NCI-H187 (cell line): Measurements from ENCODE around the gene ECD.

Experiments used
- DNase-seq, 2 experiments: peaks; one replicate each; lab custom pipeline; 2025; lab: John Stamatoyannopoulos, UW

The ECD gene

DNA sequence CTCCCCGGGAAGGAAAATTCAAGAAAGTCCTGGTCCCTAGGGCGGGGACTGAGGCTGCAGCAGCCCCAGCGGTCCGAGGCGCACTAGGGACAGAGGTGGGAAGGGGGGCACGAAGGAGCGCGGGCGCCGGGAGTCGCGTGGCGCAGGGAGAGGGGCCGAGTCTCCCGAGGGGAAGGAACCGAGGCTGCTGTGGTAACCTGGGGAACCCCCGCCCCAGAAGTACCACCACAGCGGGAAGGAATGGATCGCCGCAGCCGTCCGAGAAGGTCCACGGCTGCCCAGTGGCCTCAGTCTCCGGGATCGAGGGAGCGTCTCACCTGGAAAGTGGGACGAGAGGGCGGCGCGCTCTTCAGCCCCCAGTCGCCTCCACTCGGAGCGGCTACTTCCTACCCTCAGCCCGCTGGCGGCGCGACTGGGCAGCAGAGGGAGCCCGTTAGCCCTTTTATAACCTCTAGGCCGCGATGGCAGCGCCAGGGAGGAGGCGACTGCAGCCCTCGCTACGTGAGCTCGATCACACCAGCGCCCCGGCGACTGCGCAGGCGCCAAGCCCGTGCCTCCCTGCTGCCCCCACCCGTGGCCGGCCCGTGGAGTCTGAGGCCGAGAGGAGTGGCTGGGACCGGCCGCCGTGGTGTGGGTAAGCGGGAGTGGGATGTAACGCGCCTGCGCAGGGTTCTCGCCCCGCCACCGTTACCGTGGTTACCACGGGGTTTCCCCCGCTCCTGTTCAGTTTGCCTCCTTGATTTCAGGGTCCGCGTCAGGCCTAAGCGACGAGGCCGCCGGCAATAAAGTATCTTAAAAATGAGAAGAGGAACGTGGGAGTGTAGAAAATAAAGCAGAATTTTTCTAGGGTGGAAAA is 71.1 kb downstream of the ECD start, which contains the start of gene P4HA1:
Gene P4HA1, minus strand, starts transcription at position 418 of the 856 bp plus-strand sequence. CDS start 21,983 bp downstream, outside the sequence.
- DNase-seq = peak; percentile 67 to 72

DNA sequence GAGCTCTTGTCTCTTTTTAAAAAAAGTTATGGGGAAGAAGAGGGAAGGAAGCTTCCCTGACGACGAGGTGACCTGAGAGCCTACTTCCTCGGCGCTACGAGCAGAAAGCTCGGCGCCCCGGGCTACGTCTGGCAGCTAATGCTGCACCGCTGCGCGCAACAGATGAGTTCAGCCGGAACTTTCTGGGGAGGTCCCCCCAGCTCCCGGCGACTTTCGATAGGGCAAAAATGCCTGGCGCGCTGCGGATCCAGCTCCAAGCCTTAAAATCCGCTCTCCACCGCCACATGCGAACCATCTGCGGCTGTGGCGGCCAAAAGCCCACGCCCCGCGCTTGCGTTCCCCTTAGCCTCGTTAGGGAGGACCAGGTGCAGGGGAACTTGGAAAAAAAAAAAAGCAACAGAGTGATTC is 71.8 kb downstream of the ECD start:
- peak in 1 of 2 experiments; percentile 42 for DNase-seq

DNA sequence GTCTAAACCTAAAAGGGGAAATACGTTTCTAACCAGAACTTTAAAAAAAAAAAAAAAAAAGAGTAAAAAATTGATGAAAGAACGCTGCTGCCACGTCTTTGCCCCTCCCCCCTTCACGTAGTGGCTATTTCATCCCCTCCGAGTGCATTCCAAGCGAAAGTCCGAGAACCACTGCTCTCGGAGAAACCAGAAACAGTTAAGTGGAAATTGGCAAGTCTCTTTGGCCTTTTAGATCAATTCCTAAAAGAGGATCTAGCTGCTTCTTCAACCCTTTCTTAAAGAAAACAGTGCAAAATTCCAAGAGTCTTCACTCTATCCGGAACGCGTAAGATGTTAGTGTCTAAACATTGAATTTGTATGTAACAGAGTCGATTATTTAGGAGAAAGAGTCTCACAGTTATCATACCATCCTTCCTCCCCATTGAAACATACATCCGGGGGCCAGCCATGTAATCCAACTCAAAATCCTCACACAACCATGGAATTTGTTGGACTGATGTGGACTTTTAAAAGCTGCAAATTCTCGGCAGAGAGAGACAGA is 72.3 kb downstream of the ECD start:
- no peak for DNase-seq

DNA sequence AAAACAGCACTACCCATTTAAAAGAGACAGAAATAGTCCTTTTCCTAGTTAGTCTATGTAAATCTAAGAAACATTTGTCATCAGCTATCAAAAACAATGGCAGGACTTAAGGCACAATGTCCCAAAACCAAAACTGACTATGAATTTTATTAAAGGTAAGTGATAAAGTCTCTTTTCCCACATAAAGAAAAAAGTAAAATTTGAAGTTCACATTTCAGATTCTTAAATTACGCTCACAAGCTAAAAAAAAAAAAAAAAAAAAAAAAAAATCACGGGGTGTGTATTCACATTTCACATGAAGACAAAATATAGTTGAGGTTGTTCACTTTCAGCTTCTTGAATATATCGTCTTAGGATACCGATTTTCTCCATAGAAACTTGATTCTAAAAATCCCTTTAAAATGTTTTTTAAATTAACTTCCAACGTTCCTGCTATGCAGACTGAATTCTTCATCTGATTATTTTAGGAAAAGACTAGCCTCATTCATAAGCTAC is 72.8 kb downstream of the ECD start:
- DNase-seq = no peak

DNA sequence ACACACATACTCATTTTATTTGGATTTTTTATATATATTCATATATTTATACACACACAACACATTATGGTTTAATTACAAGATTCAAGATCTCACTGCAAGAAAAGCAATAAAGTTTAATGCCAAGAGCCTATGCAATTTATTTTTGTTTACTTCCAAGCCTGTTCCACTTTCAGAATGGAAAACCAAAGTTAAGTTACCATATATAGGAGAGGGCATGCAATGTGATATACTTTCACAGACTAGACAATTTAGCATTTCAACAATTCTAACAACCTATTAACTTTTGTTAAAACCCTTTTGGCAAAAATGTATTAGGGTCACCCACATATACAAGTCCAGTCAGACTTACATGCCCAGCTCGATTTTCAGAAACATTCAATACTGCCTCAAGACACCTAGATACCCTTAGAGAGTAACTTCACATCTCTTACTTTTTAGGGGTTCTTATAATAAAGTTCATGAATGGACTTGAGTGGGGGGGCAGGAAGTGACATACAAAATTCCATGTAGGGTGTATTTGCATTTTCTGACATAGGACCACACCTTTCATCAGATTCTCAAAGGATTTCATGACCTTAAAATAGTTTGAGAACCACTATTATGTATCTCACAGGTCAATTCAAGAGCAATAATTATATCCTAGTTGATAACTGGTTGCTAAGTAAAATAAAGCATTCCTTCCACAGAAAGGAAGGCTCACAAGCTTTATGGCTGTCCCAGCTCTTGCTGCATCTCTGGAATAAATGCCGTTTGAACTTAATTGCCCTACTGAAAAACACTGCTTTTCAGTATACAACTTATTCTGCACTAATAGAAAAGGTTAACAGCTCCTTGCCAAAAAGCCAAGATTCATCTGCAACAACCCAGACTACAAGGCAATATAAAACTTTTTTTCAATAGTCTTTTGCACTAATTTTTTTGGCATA is 73.6 kb downstream of the ECD start:
- no peak for DNase-seq

DNA sequence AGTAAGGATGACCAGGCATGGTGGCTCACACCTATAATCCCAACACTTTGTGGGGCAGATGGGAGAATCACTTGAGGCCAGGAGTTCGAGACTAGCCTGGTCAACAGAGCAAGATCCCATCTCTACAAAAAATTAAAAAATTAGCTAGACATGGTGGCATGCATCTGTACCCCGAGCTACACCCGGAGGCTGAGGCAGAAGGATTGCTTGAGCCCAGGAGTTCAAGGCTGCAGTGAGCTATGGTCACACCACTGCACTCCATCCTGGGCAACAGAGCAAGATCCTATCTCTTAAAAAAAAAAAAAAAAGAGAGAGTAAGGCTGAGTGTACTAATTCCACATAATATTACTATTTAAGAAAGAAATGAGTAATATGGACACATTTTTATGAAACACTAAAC is 75.0 kb downstream of the ECD start:
- DNase-seq = no peak

DNA sequence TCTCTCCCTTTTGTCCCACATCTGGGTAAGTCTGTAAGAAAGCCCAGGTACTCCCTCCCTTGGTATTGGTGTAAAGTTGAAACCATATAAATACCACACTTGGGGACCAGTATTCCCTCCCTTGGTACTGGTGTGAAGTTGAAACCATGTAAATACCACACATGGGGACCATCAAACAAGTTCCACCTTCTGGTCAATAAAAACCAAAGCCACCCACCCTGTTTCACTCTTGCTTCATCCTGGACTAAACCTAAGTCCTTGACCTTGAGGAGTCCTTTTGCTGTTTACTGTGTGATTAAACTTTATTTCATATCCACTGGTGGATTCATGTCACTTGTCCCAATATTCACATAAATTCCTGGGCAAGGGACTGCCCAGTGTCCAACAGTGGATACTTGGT is 79.5 kb downstream of the ECD start:
- no peak for DNase-seq

DNA sequence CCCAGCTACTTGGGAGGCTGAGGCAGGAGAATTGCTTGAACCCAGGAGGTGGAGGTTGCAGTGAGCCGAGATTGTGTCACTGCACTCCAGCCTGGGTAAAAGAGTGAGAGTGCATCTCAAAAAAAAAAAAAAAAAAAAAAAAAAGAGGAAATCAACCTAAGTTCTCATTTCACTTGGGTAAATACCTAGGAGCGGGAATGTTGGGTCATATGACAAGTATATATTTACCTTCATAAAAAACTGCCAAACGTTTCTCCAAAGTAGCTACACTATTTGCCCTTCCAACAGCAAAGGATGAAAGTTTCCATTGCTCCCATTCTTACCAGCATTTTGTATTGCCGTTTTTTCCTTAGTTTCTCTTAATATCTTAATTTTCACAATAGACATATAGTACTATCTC is 81.0 kb downstream of the ECD start:
- DNase-seq = no peak

DNA sequence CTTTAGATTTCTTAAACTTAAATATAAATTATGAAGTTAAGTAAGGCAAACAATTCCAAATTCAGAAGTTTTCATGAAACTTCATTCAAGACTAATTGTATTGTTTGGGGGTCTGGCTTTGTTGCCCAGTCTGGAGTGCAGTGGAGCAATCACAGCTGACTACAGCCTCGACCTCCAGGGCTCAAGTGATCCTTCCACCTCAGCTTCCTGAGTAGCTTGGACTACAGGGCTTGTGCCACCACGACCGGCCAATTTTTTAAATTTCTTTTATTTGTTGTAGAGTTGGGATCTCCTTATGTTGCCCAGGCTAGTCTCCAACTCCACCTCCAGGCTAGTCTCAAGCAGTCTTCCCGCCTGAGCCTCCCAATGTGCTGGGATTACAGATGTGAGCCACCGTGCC is 83.6 kb downstream of the ECD start:
- DNase-seq = no peak
